H4 (cell line): ENCODE measurements around the gene ARMCX2. TPM values are rescaled to one million over a fixed set of nuclear protein-coding genes. Genes with fewer than 3 reads are reported as not detected.

Experiments
- total RNA-seq: library from RNA; depleted of rRNA; stranded (reverse); fragments of >200 nt; shearing (Covaris generic); gene quantifications from 2 replicates; pipeline ENCODE4 v1.2.3, GENCODE V29; 2014; rRNA removed

The ARMCX2 gene
- total RNA-seq, 1 experiment from 2014 or later = 1.5 TPM

Other genes with a start within 250 kb of the ARMCX2 start
- gene ARMCX4, start 174.4 kb downstream of the ARMCX2 start, total RNA-seq = 0.37 and 1.9 TPM in 2 replicates
- gene ARMCX1, start 109.3 kb downstream of the ARMCX2 start, total RNA-seq = 23.2 and 24.4 TPM in 2 replicates
- 17.1 and 18.9 TPM in 2 replicates for gene ARMCX6, start 41.9 kb downstream of the ARMCX2 start, total RNA-seq
- gene ARMCX3, start 36.7 kb downstream of the ARMCX2 start, total RNA-seq = 13.0 and 18.4 TPM in 2 replicates